ENCODE data around the gene PCSK6.
"Not testable (repeated sequence)": the region's sequence is repeated elsewhere in the genome, so short reads cannot be mapped to it uniquely, and the experiment has no call there.

PCSK6 gene

GRCh38 chr15:101368861-101369642 is 120.5 kb downstream of the PCSK6 start:
- Mint-ChIP-seq H3K36me3 (no peaks in the 10 kb centered on the region), H3K4me3 (no peak overlapping the region), H3K9me3 (ENCODE audit: low read depth) (no peaks in the 10 kb centered on the region), H3K4me1 (ENCODE audit: low read depth) (peaks cover 8% of the 10 kb centered on the region), H3K27ac (no peak overlapping the region), H3K27me3 (peaks cover 3% of the 10 kb centered on the region)

- no peak overlapping the region for H3K4me3 Mint-ChIP-seq
- H3K36me3 Mint-ChIP-seq, result no peaks in the 10 kb centered on the region
- H3K4me1 Mint-ChIP-seq (ENCODE audit: low read depth), result peaks cover 2% of the 10 kb centered on the region
- peaks cover 5% of the 10 kb centered on the region for H3K27me3 Mint-ChIP-seq
- no peaks in the 10 kb centered on the region for H3K9me3 Mint-ChIP-seq (ENCODE audit: low read depth)
- H3K27ac Mint-ChIP-seq, result no peak overlapping the region
Measured at GRCh38 chr15:101368086-101368780, 121.3 kb downstream of the PCSK6 start.

- no peaks in the 10 kb centered on the region for H3K36me3 Mint-ChIP-seq
- no peaks in the 10 kb centered on the region for H3K4me1 Mint-ChIP-seq (ENCODE audit: low read depth)
- H3K27me3 Mint-ChIP-seq, result peaks cover 10% of the 10 kb centered on the region
- no peak overlapping the region for H3K4me3 Mint-ChIP-seq
- no peak overlapping the region for H3K27ac Mint-ChIP-seq
- H3K9me3 Mint-ChIP-seq (ENCODE audit: low read depth), result no peaks in the 10 kb centered on the region
Measured at GRCh38 chr15:101366853-101367252, 122.7 kb downstream of the PCSK6 start.

GRCh38 chr15:101362986-101363566 is 126.4 kb downstream of the PCSK6 start:
- H3K4me1 Mint-ChIP-seq (ENCODE audit: low read depth), result no peaks in the 10 kb centered on the region
- no peak overlapping the region for H3K4me3 Mint-ChIP-seq
- H3K36me3 Mint-ChIP-seq, result no peaks in the 10 kb centered on the region
- no peaks in the 10 kb centered on the region for H3K9me3 Mint-ChIP-seq (ENCODE audit: low read depth)
- H3K27ac Mint-ChIP-seq, result no peak overlapping the region
- peaks cover 10% of the 10 kb centered on the region for H3K27me3 Mint-ChIP-seq

GRCh38 chr15:101362359-101362758 is 127.1 kb downstream of the PCSK6 start:
- H3K27me3 Mint-ChIP-seq, result peaks cover 10% of the 10 kb centered on the region
- no peak overlapping the region for H3K27ac Mint-ChIP-seq

GRCh38 chr15:101361418-101361817 is 128.1 kb downstream of the PCSK6 start:
- H3K36me3 Mint-ChIP-seq, result no peaks in the 10 kb centered on the region
- no peaks in the 10 kb centered on the region for H3K4me1 Mint-ChIP-seq (ENCODE audit: low read depth)
- H3K27ac Mint-ChIP-seq, result no peak overlapping the region
- peaks cover 10% of the 10 kb centered on the region for H3K27me3 Mint-ChIP-seq
- no peaks in the 10 kb centered on the region for H3K9me3 Mint-ChIP-seq (ENCODE audit: low read depth)
- no peak overlapping the region for H3K4me3 Mint-ChIP-seq

More at GRCh38 chr15:101362359-101362758, 127.1 kb downstream of the PCSK6 start:
- Mint-ChIP-seq H3K9me3 (ENCODE audit: low read depth) (no peaks in the 10 kb centered on the region), H3K4me1 (ENCODE audit: low read depth) (no peaks in the 10 kb centered on the region), H3K36me3 (no peaks in the 10 kb centered on the region), H3K4me3 (no peak overlapping the region)

GRCh38 chr15:101359365-101359947 is 130.1 kb downstream of the PCSK6 start:
- no peaks in the 10 kb centered on the region for H3K36me3 Mint-ChIP-seq
- H3K27ac Mint-ChIP-seq, result no peak overlapping the region
- H3K4me1 Mint-ChIP-seq (ENCODE audit: low read depth), result no peaks in the 10 kb centered on the region
- H3K4me3 Mint-ChIP-seq, result no peak overlapping the region
- peaks cover 10% of the 10 kb centered on the region for H3K27me3 Mint-ChIP-seq
- H3K9me3 Mint-ChIP-seq (ENCODE audit: low read depth), result no peaks in the 10 kb centered on the region

GRCh38 chr15:101358895-101359294 is 130.6 kb downstream of the PCSK6 start:
- H3K27ac Mint-ChIP-seq, result no peak overlapping the region
- no peaks in the 10 kb centered on the region for H3K36me3 Mint-ChIP-seq
- no peak overlapping the region for H3K4me3 Mint-ChIP-seq
- H3K4me1 Mint-ChIP-seq (ENCODE audit: low read depth), result no peaks in the 10 kb centered on the region
- no peaks in the 10 kb centered on the region for H3K9me3 Mint-ChIP-seq (ENCODE audit: low read depth)
- H3K27me3 Mint-ChIP-seq, result peaks cover 7% of the 10 kb centered on the region

- Mint-ChIP-seq H3K36me3 (no peaks in the 10 kb centered on the region), H3K4me1 (ENCODE audit: low read depth) (no peaks in the 10 kb centered on the region), H3K4me3 (no peak overlapping the region), H3K27me3 (peaks cover 5% of the 10 kb centered on the region), H3K27ac (no peak overlapping the region), H3K9me3 (ENCODE audit: low read depth) (no peaks in the 10 kb centered on the region)
Measured at GRCh38 chr15:101357885-101358284, 131.6 kb downstream of the PCSK6 start.

- H3K4me1 Mint-ChIP-seq (ENCODE audit: low read depth), result no peaks in the 10 kb centered on the region
- no peak overlapping the region for H3K27ac Mint-ChIP-seq
- H3K27me3 Mint-ChIP-seq, result peaks cover 2% of the 10 kb centered on the region
- no peaks in the 10 kb centered on the region for H3K9me3 Mint-ChIP-seq (ENCODE audit: low read depth)
- H3K36me3 Mint-ChIP-seq, result no peaks in the 10 kb centered on the region
- no peak overlapping the region for H3K4me3 Mint-ChIP-seq
Measured at GRCh38 chr15:101357333-101357732, 132.2 kb downstream of the PCSK6 start.

- not testable (repeated sequence) for H3K4me1 Mint-ChIP-seq (ENCODE audit: low read depth); H3K4me3 Mint-ChIP-seq
Measured at GRCh38 chr15:101356512-101357172, 132.9 kb downstream of the PCSK6 start.

GRCh38 chr15:101355678-101356464 is 133.6 kb downstream of the PCSK6 start:
- no peak overlapping the region for H3K27ac Mint-ChIP-seq
- no peaks in the 10 kb centered on the region for H3K9me3 Mint-ChIP-seq (ENCODE audit: low read depth)
- H3K27me3 Mint-ChIP-seq, result peaks cover 2% of the 10 kb centered on the region
- H3K36me3 Mint-ChIP-seq, result no peaks in the 10 kb centered on the region
- H3K4me3 Mint-ChIP-seq, result no peak overlapping the region
- no peaks in the 10 kb centered on the region for H3K4me1 Mint-ChIP-seq (ENCODE audit: low read depth)

More at GRCh38 chr15:101356512-101357172, 132.9 kb downstream of the PCSK6 start:
- H3K27ac Mint-ChIP-seq; H3K27me3 Mint-ChIP-seq; H3K36me3 Mint-ChIP-seq; H3K9me3 Mint-ChIP-seq (ENCODE audit: low read depth): not testable (repeated sequence)

- no peaks in the 10 kb centered on the region for H3K9me3 Mint-ChIP-seq (ENCODE audit: low read depth)
- H3K27me3 Mint-ChIP-seq, result peaks cover 2% of the 10 kb centered on the region
- H3K36me3 Mint-ChIP-seq, result no peaks in the 10 kb centered on the region
- no peak overlapping the region for H3K27ac Mint-ChIP-seq
- H3K4me1 Mint-ChIP-seq (ENCODE audit: low read depth), result no peaks in the 10 kb centered on the region
- no peak overlapping the region for H3K4me3 Mint-ChIP-seq
Measured at GRCh38 chr15:101354891-101355623, 134.4 kb downstream of the PCSK6 start.

Measured in activated naive CD8-positive, alpha-beta T cell (primary cell).